ACHN (cell line): Measurements from ENCODE around the gene MT1E.
"Not testable (repeated sequence)": the region's sequence is repeated elsewhere in the genome, so short reads cannot be mapped to it uniquely, and the experiment has no call there.

Source experiments
- DNase-seq: peaks from one replicate; pipeline ENCODE4 v3.0.0-alpha.2; 2015
- in situ Hi-C: cut with HindIII; loops from 2 replicates; pipeline ENCODE4 v1.10.0; 2017; ENCODE audit warnings: low sequenced_read_pairs, low pct_ligation_motif_present, low pct_unique_long_range_greater_than_20kb

The MT1E gene

GRCh38 chr16:56664506-56664905 lies 38.9 kb downstream of the MT1E start:
- in situ Hi-C loops, result no loop called here
- DNase-seq, result no peak

- in situ Hi-C loops, DNase-seq: not testable (repeated sequence)
These were observed 40.0 kb downstream of the MT1E start for GRCh38 chr16:56665286-56666261.

DNA sequence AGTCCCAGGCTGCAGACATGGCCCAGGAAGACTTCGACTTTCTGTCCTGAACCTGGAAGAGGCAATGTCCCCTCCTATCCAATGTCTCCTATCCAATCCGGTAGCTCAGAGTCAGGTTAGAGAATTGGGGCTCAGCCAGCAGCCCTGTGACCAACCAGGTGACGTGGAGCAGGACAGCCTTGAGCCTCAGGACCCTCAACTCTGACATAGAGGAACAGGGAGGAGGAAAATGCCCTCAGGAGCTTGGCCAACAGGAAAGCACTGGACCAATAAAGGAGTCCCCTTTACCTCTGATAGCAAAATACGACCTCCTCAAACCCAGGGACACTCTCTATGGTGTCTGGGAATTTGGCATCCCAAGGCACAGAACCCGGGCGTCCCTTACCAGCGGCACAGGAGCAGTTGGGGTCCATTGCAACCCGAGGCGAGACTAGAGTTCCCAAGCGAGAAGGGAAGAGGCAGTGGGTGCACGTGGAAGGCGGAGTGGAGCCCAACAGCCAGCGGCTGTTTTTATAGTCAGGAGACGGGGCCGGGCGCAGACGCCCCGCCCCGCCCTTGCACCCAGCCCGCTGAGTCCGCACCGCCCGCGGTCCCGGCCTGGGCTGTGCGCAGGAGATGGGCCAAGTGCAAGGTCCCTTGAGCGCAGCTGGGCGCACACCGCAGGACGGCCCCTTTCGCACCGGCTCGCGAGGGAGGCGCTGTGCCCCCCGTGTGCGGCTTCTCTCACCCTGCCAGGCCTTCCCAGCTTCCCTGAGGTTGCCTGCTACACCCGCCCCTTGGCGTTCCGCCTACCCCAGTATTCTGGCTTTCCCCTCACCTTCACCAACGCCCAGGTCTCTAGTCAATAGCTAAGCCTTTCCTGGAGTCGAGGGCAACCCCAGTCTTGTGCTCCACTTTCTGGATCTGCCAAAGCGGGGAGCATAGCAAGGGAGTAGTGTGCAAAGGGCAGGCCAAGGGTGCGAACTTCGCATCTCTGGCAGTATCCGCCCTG lies 42.3 kb downstream of the MT1E start, which contains the start of gene MT1G:
MT1G (minus strand) TSS at position 485 of the 991 bp plus-strand sequence; CDS start at position 413, 72 bp downstream.
- no peak for DNase-seq
- in situ Hi-C loops, result no loop called here

DNA sequence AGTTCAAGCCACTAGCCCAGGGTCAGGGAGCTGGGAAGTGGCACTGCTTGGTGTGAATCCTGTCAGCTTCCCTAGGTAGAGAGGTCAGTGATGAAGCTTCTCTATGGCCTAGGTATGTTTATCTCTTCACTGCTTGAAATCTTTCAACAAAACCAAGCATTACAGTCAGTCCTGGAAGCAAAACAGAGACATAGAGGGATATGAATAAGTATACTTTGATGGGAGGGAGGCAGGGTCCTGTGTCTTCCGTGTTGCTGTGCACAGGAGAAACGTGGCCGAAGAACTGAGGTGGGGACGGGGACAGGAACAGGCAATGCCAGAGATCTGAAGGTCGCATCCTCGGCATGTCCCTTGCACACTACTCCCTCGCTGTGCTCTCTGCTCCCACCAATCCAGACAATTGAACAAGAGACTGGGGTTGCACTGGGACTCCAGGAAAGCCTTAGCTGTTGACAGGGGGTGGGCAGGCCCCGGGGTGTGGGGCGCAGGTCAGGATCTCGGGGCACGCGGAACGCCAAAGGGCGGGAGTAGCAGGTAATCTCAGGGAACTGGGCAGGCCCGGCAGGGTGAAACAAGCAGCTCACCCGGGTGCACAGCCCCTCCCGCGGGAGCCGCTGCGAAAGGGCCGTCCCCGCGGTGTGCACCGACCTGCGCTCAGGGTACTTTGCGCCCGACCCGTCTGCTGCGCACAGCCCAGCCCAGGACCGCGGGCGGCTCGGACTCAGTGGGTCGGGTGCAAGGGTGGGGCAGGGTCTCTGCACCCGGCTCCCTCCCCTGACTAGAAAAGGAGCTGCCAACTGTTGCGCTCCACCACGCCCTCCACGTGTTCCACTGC lies 43.6 kb downstream of the MT1E start, which contains the start of gene MT1H:
MT1H (plus strand) TSS at position 810 of the 835 bp plus-strand sequence. CDS start 71 bp downstream, outside the sequence.
- DNase-seq, result no peak
- in situ Hi-C loops, result no loop called here

GRCh38 chr16:56669840-56670619 lies 44.4 kb downstream of the MT1E start:
- in situ Hi-C loops, result no loop called here
- DNase-seq, result no peak

DNA sequence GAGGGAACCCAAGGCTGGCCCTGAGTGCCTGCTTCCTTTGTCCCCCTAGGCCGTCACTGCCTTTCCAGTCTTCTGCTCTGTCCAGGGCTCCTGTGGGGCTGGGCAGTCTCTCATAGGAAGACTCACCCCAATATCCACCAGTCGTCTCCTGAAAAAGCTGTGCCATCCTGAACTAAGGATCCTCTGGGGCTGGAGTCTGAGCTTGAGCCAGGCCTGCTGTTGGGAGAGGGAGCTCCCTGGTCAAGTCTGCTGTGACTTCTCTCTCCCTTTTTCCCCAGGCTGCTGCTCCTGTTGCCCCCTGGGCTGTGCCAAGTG lies 45.0 kb downstream of the MT1E start:
- no peak for DNase-seq
- in situ Hi-C loops, result no loop called here

DNA sequence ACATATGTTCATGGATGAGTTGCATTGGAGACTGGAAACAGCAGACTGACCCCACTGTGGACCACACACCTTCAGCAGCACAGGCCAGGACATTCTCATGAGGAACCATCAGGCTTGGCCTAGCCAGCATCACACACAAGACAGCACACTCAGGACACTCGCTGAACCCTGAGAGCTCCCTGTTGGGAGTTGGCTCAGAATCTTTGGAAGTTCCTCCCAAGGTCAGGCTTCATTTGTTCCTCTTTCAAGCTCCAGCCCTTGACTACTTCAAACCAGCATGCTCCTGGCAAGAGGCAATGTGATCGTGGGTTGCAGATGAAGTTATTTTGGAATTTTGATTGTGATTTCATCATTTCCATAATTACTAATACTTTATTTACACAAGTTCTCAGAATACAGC lies 46.1 kb downstream of the MT1E start:
- DNase-seq, in situ Hi-C loops: not testable (repeated sequence)

DNA sequence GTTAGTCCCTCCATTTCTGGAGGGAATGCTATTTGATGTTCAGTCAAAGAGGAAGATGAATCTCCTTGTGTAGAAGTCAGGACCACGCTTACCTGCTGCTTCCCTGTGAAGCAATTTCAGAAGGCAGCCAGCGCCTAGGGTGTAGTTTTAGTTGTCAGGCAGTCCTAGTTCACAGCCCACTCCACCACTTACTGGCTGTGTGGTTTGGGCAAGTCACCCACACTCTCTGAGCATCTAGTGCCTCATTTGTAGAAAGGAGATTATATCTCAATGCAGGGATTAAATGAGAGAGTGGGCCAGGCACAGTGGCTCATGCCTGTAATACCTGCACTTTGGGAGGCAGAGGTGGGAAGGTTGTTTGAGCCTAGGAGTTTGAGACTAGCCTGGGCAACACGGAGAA lies 46.6 kb downstream of the MT1E start:
- in situ Hi-C loops, DNase-seq: not testable (repeated sequence)

DNA sequence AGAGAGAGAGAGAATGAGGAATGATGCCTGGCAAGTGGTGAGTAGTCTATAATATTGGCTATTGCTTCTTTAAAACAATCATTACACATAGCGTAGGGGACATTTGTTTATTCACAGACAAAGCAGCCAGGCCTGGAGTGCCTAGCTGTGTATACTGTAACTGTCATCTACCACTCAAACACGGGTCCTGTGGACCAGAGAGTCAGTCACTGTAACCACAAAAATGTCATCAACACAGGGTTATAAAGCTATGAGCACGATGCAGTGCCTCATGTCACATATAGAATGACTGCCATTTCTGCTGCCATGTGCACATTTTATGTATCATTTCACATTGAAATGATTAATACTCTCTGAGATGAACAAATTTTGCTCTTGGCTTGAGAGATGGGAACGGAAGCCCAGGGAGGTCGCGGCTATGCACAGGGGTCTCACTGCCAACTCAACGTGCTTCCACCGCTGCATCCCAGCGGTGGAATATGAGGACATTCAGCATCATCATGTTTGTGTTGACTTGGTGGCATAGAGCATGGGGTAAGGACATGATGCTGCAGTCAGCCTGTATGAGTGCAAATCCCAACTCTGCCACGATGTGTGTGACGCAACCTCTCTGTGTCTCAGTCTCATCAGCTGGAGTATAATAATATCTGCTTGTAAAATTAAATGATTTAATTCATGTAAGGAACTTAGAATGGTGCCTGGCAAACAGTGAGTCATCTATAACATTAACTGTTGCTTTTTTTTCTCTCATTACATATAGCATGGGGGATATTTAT lies 47.4 kb downstream of the MT1E start:
- no peak for DNase-seq
- in situ Hi-C loops, result no loop called here

GRCh38 chr16:56673921-56674320 lies 48.3 kb downstream of the MT1E start:
- no peak for DNase-seq

GRCh38 chr16:56674570-56674969 lies 49.0 kb downstream of the MT1E start:
- DNase-seq, in situ Hi-C loops: not testable (repeated sequence)

More at GRCh38 chr16:56673921-56674320, 48.3 kb downstream of the MT1E start:
- in situ Hi-C loops, result no loop called here

DNA sequence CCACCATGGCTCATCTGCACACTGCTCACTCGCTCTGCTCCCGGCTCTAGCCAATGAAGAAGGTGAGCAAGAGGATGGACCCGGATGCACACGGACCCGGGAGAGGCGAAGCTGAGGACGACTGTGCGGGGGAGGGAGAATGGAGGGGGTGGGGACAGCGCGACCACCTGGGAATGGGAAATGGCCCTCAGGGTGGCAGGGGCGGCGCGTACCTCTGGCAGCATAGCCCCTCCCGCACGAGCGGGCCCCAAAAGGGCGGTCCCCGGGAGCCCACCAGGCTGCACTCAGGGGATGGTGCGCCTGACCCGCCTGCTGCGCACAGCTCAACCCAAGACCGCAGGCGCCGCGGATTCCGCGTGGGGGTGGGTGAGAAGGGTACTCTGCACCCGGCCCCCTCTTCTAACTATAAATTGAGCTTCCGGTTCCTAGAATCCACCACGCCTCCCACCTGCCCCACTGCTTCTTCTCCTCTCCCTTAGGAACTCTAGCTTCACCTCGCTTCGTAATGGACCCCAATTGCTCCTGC lies 50.2 kb downstream of the MT1E start:
- in situ Hi-C loops, result no loop called here
- DNase-seq, result no peak
